SK-N-SH treated with all-trans-retinoic acid at 6 μM for 48 hours (cell line): Measurements from ENCODE around the gene KLHDC7A.

ENCODE experiments used
- ATAC-seq: fragments of 200-7000 bp; cut with Tn5 transposase; 3 replicates; pipeline ENCODE4 v1.9.1; 2020; ENCODE audit warnings: mild to moderate bottlenecking, moderate library complexity
- ARNTL ChIP-seq: fragments of 450-650 bp; formaldehyde crosslinking; IDR thresholded peaks from 2 replicates; pipeline ENCODE4 v1.5.0; 2020; ENCODE audit warnings: low read depth, mild to moderate bottlenecking, moderate library complexity, borderline replicate concordance
- CREB5 ChIP-seq: fragments of 250-450 bp; sonication (Bioruptor Pico); IDR thresholded peaks from 2 replicates; pipeline ENCODE4 v1.5.1; 2020; ENCODE audit warnings: low read depth, mild to moderate bottlenecking, moderate library complexity
- CSDC2 ChIP-seq: fragments of 250-450 bp; sonication (Bioruptor Pico); IDR thresholded peaks from 2 replicates; pipeline ENCODE4 v1.5.0; 2020; ENCODE audit warnings: mild to moderate bottlenecking, moderate library complexity
- CSRNP3 ChIP-seq: fragments of 250-450 bp; sonication (Bioruptor Pico); IDR thresholded peaks from 2 replicates; pipeline ENCODE4 v1.5.1; 2021; ENCODE audit warnings: mild to moderate bottlenecking, moderate library complexity
- ESRRG ChIP-seq: fragments of 250-450 bp; sonication (Bioruptor Pico); IDR thresholded peaks from 2 replicates; pipeline ENCODE4 v1.6.1; 2021; ENCODE audit warnings: mild to moderate bottlenecking
- ISL1 ChIP-seq: fragments of 250-450 bp; sonication (Bioruptor Pico); IDR thresholded peaks from 2 replicates; pipeline ENCODE4 v2.1.2; 2022; ENCODE audit warnings: mild to moderate bottlenecking, moderate library complexity
- OSR1 ChIP-seq: fragments of 250-450 bp; sonication (Bioruptor Pico); IDR thresholded peaks from 2 replicates; pipeline ENCODE4 v1.8.0; 2022; ENCODE audit warnings: moderate library complexity, mild to moderate bottlenecking, inconsistent platforms
- PATZ1 ChIP-seq: fragments of 250-450 bp; sonication (Bioruptor Pico); IDR thresholded peaks from 2 replicates; pipeline ENCODE4 v1.8.0; 2020; ENCODE audit warnings: mild to moderate bottlenecking, moderate library complexity, borderline replicate concordance
- POU6F1 ChIP-seq: fragments of 250-450 bp; sonication (Bioruptor Pico); IDR thresholded peaks from 2 replicates; pipeline ENCODE4 v1.8.0; 2021; ENCODE audit warnings: low read depth, mild to moderate bottlenecking, moderate library complexity, borderline replicate concordance
- PPARA ChIP-seq: fragments of 250-450 bp; sonication (Bioruptor Pico); IDR thresholded peaks from 2 replicates; pipeline ENCODE4 v1.5.0; 2020; ENCODE audit warnings: mild to moderate bottlenecking, borderline replicate concordance
- RARB ChIP-seq: fragments of 250-450 bp; sonication (Bioruptor Pico); IDR thresholded peaks from 2 replicates; pipeline ENCODE4 v1.8.0; 2021; ENCODE audit warnings: mild to moderate bottlenecking, moderate library complexity
- SNAI2 ChIP-seq: fragments of 250-450 bp; sonication (Bioruptor Pico); IDR thresholded peaks from 2 replicates; pipeline ENCODE4 v1.5.0; 2020; ENCODE audit warnings: mild to moderate bottlenecking, moderate library complexity
- TCF4 ChIP-seq: fragments of 250-450 bp; sonication (Bioruptor Pico); IDR thresholded peaks from 2 replicates; pipeline ENCODE4 v1.8.0; 2021; ENCODE audit warnings: mild to moderate bottlenecking, moderate library complexity, borderline replicate concordance
- TSHZ2 ChIP-seq: fragments of 250-450 bp; sonication (Bioruptor Pico); IDR thresholded peaks from 2 replicates; pipeline ENCODE4 v1.5.0; 2020; ENCODE audit warnings: mild to moderate bottlenecking, moderate library complexity
- ZC3H10 ChIP-seq: fragments of 250-450 bp; sonication (Bioruptor Pico); IDR thresholded peaks from 2 replicates; pipeline ENCODE4 v1.5.1; 2021; ENCODE audit warnings: mild to moderate bottlenecking, moderate library complexity
- ZFP3 ChIP-seq: fragments of 250-450 bp; sonication (Bioruptor Pico); IDR thresholded peaks from 2 replicates; pipeline ENCODE4 v1.5.0; 2020; ENCODE audit warnings: mild to moderate bottlenecking, moderate library complexity
- ZFP30 ChIP-seq: fragments of 450-650 bp; formaldehyde crosslinking; IDR thresholded peaks from 2 replicates; pipeline ENCODE4 v1.5.0; 2022; ENCODE audit warnings: mild to moderate bottlenecking, moderate library complexity
- ZNF565 ChIP-seq: fragments of 450-650 bp; formaldehyde crosslinking; conservative IDR thresholded peaks from 2 replicates; pipeline ENCODE4 v1.5.0; 2020; ENCODE audit warnings: low read depth, mild to moderate bottlenecking, moderate library complexity
- ZNF70 ChIP-seq: fragments of 450-650 bp; formaldehyde crosslinking; IDR thresholded peaks from 2 replicates; pipeline ENCODE4 v1.5.0; 2020; ENCODE audit warnings: mild to moderate bottlenecking, moderate library complexity
- ZNF8 ChIP-seq: fragments of 450-650 bp; formaldehyde crosslinking; IDR thresholded peaks from 2 replicates; pipeline ENCODE4 v1.5.0; 2020; ENCODE audit warnings: mild to moderate bottlenecking, moderate library complexity

The KLHDC7A gene

GRCh38 chr1:18443587-18444520 is 36.9 kb upstream of the KLHDC7A start:
- no peak for ATAC-seq
- TF ChIP-seq OSR1 (no peak), SNAI2 (CRISPR knock-in tag) (no peak), ISL1 (CRISPR knock-in tag) (no peak), PPARA (no peak), CSRNP3 (CRISPR knock-in tag) (no peak), ARNTL (no peak), ZC3H10 (CRISPR knock-in tag) (no peak), ZNF8 (CRISPR knock-in tag) (no peak), CSDC2 (CRISPR knock-in tag) (no peak)
- TF ChIP-seq, all 23 proteins: peak for 0

- no peak for TF ChIP-seq ZNF8 (CRISPR knock-in tag)
- TF ChIP-seq CREB5 (CRISPR knock-in tag) = no peak
- no peak for TF ChIP-seq ARNTL
- TF ChIP-seq ESRRG = no peak
- no peak for TF ChIP-seq OSR1
- no peak for TF ChIP-seq ZNF565
- no peak for TF ChIP-seq ZFP30 (CRISPR knock-in tag)
- TF ChIP-seq RARB (CRISPR knock-in tag) = no peak
- no peak for TF ChIP-seq CSDC2 (CRISPR knock-in tag)
- no peak for TF ChIP-seq ZFP3 (CRISPR knock-in tag)
- TF ChIP-seq CSRNP3 (CRISPR knock-in tag) = no peak
- TF ChIP-seq TSHZ2 (CRISPR knock-in tag) = no peak
- no peak for TF ChIP-seq POU6F1
These were observed 36.2 kb upstream of the KLHDC7A start for GRCh38 chr1:18444563-18444962.

GRCh38 chr1:18446751-18447150 is 34.0 kb upstream of the KLHDC7A start:
- ATAC-seq = no peak
- TF ChIP-seq TSHZ2 (CRISPR knock-in tag) (no peak), SNAI2 (CRISPR knock-in tag) (no peak), PATZ1 (CRISPR knock-in tag) (no peak), ZFP30 (CRISPR knock-in tag) (no peak), TCF4 (CRISPR knock-in tag) (no peak), POU6F1 (no peak), ZFP3 (CRISPR knock-in tag) (no peak), ZNF70 (CRISPR knock-in tag) (no peak), CSDC2 (CRISPR knock-in tag) (no peak), OSR1 (no peak), ESRRG (no peak)

More at GRCh38 chr1:18444563-18444962, 36.2 kb upstream of the KLHDC7A start:
- ATAC-seq = no peak
